T-cell (primary cell): ENCODE data around the gene ZNF827. TPM values are rescaled to one million over a fixed set of nuclear protein-coding genes. Genes with fewer than 3 reads are reported as not detected.
A peak's percentile ranks its signal among the peaks of the same experiment; 100 is the strongest.

Experiments used
- ATAC-seq, 4 experiments: fragments of 200-7000 bp in 3 of 4; fragments of 150-1000 bp in 1 of 4; cut with Tn5 transposase; replicated peaks in 1 of 4; 1 replicate in 3 of 4; 2 replicates in 1 of 4; pipeline ENCODE4 v1.10.0; 2021; ENCODE audit warnings: moderate library complexity in 3 of 4, mild to moderate bottlenecking in 2 of 4, moderate number of reproducible peaks in 1 of 4
- CTCF ChIA-PET, 2 donors: fragments of 300-600 bp; sonication (Branson Sonifier 250); formaldehyde crosslinking; loops; one replicate each; lab custom pipeline; 2022; ENCODE audit warnings: antibody characterized with exemption in 2 of 2; lab: Charles Lee
- POLR2A ChIA-PET, 2 donors: fragments of 300-600 bp; sonication (Branson Sonifier 250); formaldehyde crosslinking; loops; one replicate each; lab custom pipeline; 2022; ENCODE audit warnings: antibody characterized with exemption in 2 of 2; lab: Charles Lee
- DNase-seq, 35 experiments: peaks; one replicate each; pipeline versions ENCODE4 v3.0.0 to v3.0.0-alpha.2; 2013 to 2023
- H3K27ac ChIP-seq: one replicate; pipeline ENCODE4 v1.5.1; 2013; ENCODE audit warnings: low read length
- H3K27me3 ChIP-seq, 2 experiments: replicated peaks in 1 of 2; 1 replicate in 1 of 2; 2 replicates in 1 of 2; pipeline versions ENCODE4 v1.6.1 to v1.7.0; 2013; ENCODE audit warnings: low read length in 1 of 2, mixed read lengths in 1 of 2; ENCODE audit not compliant: control insufficient read depth in 2 of 2, insufficient read depth in 2 of 2; ENCODE audit errors: extremely low read depth in 1 of 2
- H3K36me3 ChIP-seq, 2 donors: 1 replicate in 1 of 2; 2 replicates in 1 of 2; pipeline versions ENCODE4 v1.6.1 to v1.7.0; 2013; ENCODE audit warnings: low read length in 1 of 2; ENCODE audit not compliant: control insufficient read depth in 2 of 2, insufficient read depth in 1 of 2; ENCODE audit errors: extremely low read depth in 1 of 2
- H3K4me1 ChIP-seq, 2 experiments: 1 replicate in 1 of 2; 2 replicates in 1 of 2; pipeline versions ENCODE4 v1.6.1 to v1.7.0; 2013; ENCODE audit warnings: low read length in 2 of 2, mixed read lengths in 1 of 2; ENCODE audit not compliant: insufficient read depth in 2 of 2, control insufficient read depth in 1 of 2; ENCODE audit errors: extremely low read depth in 1 of 2
- H3K4me3 ChIP-seq, 2 donors: 1 replicate in 1 of 2; 2 replicates in 1 of 2; pipeline versions ENCODE4 v1.5.1 to v1.7.0; 2013; ENCODE audit warnings: mild to moderate bottlenecking in 2 of 2, low read length in 1 of 2, moderate library complexity in 1 of 2; ENCODE audit not compliant: control insufficient read depth in 1 of 2; ENCODE audit errors: extremely low read depth in 1 of 2
- H3K9me3 ChIP-seq: 2 replicates; pipeline ENCODE4 v1.7.0; 2013
- H3K27ac Mint-ChIP-seq, 2 donors: one replicate each; pipeline ENCODE4 v1.8.0; 2020 to 2021; ENCODE audit warnings: mild to moderate bottlenecking in 2 of 2, mixed read lengths in 2 of 2
- H3K27me3 Mint-ChIP-seq, 2 donors: one replicate each; pipeline ENCODE4 v1.8.0; 2021 to 2022; ENCODE audit warnings: mixed read lengths in 2 of 2
- H3K36me3 Mint-ChIP-seq: one replicate; pipeline ENCODE4 v1.8.0; 2021; ENCODE audit warnings: mixed read lengths
- H3K4me1 Mint-ChIP-seq, 3 donors: one replicate each; pipeline ENCODE4 v1.8.0; 2020 to 2022; ENCODE audit warnings: mixed read lengths in 3 of 3, mild to moderate bottlenecking in 1 of 3
- H3K4me3 Mint-ChIP-seq, 3 donors: one replicate each; pipeline ENCODE4 v1.8.0; 2020 to 2022; ENCODE audit warnings: mild to moderate bottlenecking in 3 of 3, mixed read lengths in 3 of 3, moderate library complexity in 3 of 3
- H3K9me3 Mint-ChIP-seq, 3 donors: one replicate each; pipeline ENCODE4 v1.8.0; 2020 to 2022; ENCODE audit warnings: mixed read lengths in 3 of 3
- WGBS: methylation state at CpG from one replicate; pipeline ENCODE4 v1.1.5; 2013; ENCODE audit warnings: missing lambda C conversion rate; ENCODE audit not compliant: insufficient coverage; 5-methylcytosine and 5-hydroxymethylcytosine counted together
- total RNA-seq, 35 experiments: library from RNA in 6 of 35; stranded (reverse) in 6 of 35; fragments of 120-200 nt in 1 of 35; gene quantifications; one replicate each; pipeline versions ENCODE4 v1.2.1 to v1.2.4 and lab custom pipeline; 2013 to 2026

ZNF827 gene
- total RNA-seq, 5 donors from 2014 or later (not counting 1 experiment from before 2014, with no cell fraction given): 17.3 to 24.8 (median 18.5) TPM

- H3K27me3 ChIP-seq: no peaks in the 10 kb centered on the region
- ChIA-PET CTCF (interaction anchor here (0.6 to 1.0 kb wide), 2 partner anchors 8 kb away, joined by 3 read pairs; no protein-coding TSS in a partner anchor), POLR2A (interaction anchor here in 1 of 2 donors (0.6 kb wide), 1 partner anchor 239 kb away, joined by 5 read pairs; no protein-coding TSS in a partner anchor)
- no peak overlapping the region for H3K4me3 ChIP-seq
- no peak for ATAC-seq
- no peaks in the 10 kb centered on the region for H3K4me1 ChIP-seq
- Mint-ChIP-seq H3K27ac (no peak overlapping the region), H3K36me3 (no peaks in the 10 kb centered on the region), H3K4me3 (no peak overlapping the region), H3K9me3 (no peaks in the 10 kb centered on the region), H3K4me1 (peaks cover 0 to under 1% (median 0%) of the 10 kb centered on the region in 3 donors), H3K27me3 (peaks cover 2 to 12% of the 10 kb centered on the region in 2 donors)
- 100% methylated on average over 1 of the region's 2 CpGs for WGBS
- no peaks in the 10 kb centered on the region for H3K36me3 ChIP-seq
- H3K9me3 ChIP-seq: no peaks in the 10 kb centered on the region
- DNase-seq: no peak
- H3K27ac ChIP-seq: no peak overlapping the region
Observed at GRCh38 chr4:145944886-145945285, 6.3 kb upstream of the ZNF827 start.

- no peaks in the 10 kb centered on the region for H3K36me3 ChIP-seq
- H3K27me3 Mint-ChIP-seq: peaks cover 0 to 2% of the 10 kb centered on the region in 2 donors
- H3K4me1 Mint-ChIP-seq: peaks cover 23 to 34% (median 24%) of the 10 kb centered on the region in 3 donors
- H3K9me3 Mint-ChIP-seq: no peaks in the 10 kb centered on the region
- no peaks in the 10 kb centered on the region for H3K36me3 Mint-ChIP-seq
- peaks cover 6 to 12% of the 10 kb centered on the region in 2 experiments for H3K4me1 ChIP-seq
- no peaks in the 10 kb centered on the region for H3K27me3 ChIP-seq
- no peaks in the 10 kb centered on the region for H3K9me3 ChIP-seq
- CTCF ChIA-PET: interaction anchor here in 1 of 2 donors (0.6 kb wide), 1 partner anchor 1670 kb away, joined by 3 read pairs; no protein-coding TSS in a partner anchor
- DNase-seq: no peak
- no peak overlapping the region for H3K27ac Mint-ChIP-seq
- H3K4me3 ChIP-seq: no peak overlapping the region
- POLR2A ChIA-PET: interaction anchor here in 1 of 2 donors (0.8 kb wide), 1 partner anchor 10 kb away, joined by 3 read pairs; no protein-coding TSS in a partner anchor
- H3K4me3 Mint-ChIP-seq: peak overlapping the region in 1 of 3 donors; percentile 92
- H3K27ac ChIP-seq: no peak overlapping the region
- ATAC-seq: no peak
Observed at GRCh38 chr4:145939856-145940255, 1.2 kb upstream of the ZNF827 start.

GRCh38 chr4:145939441-145939750 is 773 bp upstream of the ZNF827 start:
- peaks cover 6 to 12% of the 10 kb centered on the region in 2 experiments for H3K4me1 ChIP-seq
- ATAC-seq: no peak
- Mint-ChIP-seq H3K4me1 (peaks cover 28 to 39% (median 29%) of the 10 kb centered on the region in 3 donors), H3K36me3 (no peaks in the 10 kb centered on the region), H3K9me3 (no peaks in the 10 kb centered on the region), H3K27me3 (peaks cover 0 to 2% of the 10 kb centered on the region in 2 donors), H3K4me3 (peak overlapping the region; percentile 90 to 92 (median 90)), H3K27ac (peak overlapping the region; percentile 83 to 88)
- CTCF ChIA-PET: no interaction called here
- no CpG with 5 or more reads among the region's 2 CpGs for WGBS
- H3K27ac ChIP-seq: no peak overlapping the region
- no peak overlapping the region for H3K4me3 ChIP-seq
- DNase-seq: no peak
- no peaks in the 10 kb centered on the region for H3K27me3 ChIP-seq
- H3K36me3 ChIP-seq: no peaks in the 10 kb centered on the region
- POLR2A ChIA-PET: interaction anchor here (0.7 to 0.8 kb wide), 2 partner anchors 10 to 60 kb away, joined by 3 read pairs; no protein-coding TSS in a partner anchor
- H3K9me3 ChIP-seq: no peaks in the 10 kb centered on the region

- DNase-seq (peak; percentile 21 to 75 (median 43)), ATAC-seq (peak; percentile 51 to 67 (median 58))
- H3K27ac ChIP-seq: peak overlapping the region; percentile 70
- H3K4me3 ChIP-seq: peak overlapping the region; percentile 70 to 93
- ChIA-PET CTCF (interaction anchor here (0.6 to 0.7 kb wide), 5 partner anchors 13 to 1654 kb away, joined by 3 to 6 read pairs (median 5); no protein-coding TSS in a partner anchor), POLR2A (interaction anchor here (0.6 kb wide), 2 partner anchors 24 to 50 kb away, joined by 4 to 5 read pairs; no protein-coding TSS in a partner anchor)
- H3K36me3 ChIP-seq: no peaks in the 10 kb centered on the region
- Mint-ChIP-seq H3K4me3 (peak overlapping the region; percentile 90 to 92 (median 90)), H3K27ac (peak overlapping the region; percentile 84 to 90), H3K27me3 (peaks cover 0 to 2% of the 10 kb centered on the region in 2 donors), H3K9me3 (no peaks in the 10 kb centered on the region), H3K4me1 (peaks cover 32 to 48% (median 35%) of the 10 kb centered on the region in 3 donors), H3K36me3 (no peaks in the 10 kb centered on the region)
- H3K9me3 ChIP-seq: no peaks in the 10 kb centered on the region
- H3K27me3 ChIP-seq: no peaks in the 10 kb centered on the region
- WGBS: no CpG with 5 or more reads among the region's 18 CpGs
- peaks cover 6 to 12% of the 10 kb centered on the region in 2 experiments for H3K4me1 ChIP-seq
Observed at GRCh38 chr4:145937971-145938611, 532 bp downstream of the ZNF827 start.

GRCh38 chr4:145936997-145937901 is 1.4 kb downstream of the ZNF827 start:
- peak; percentile 22 to 54 (median 44) for ATAC-seq
- ChIA-PET CTCF (interaction anchor here (0.6 to 1.4 kb wide), 6 partner anchors 8 to 756 kb away, joined by 3 to 12 read pairs (median 3); partner anchors contain the start of gene MMAA (in 1 of the 2)), POLR2A (interaction anchor here (0.6 to 0.7 kb wide), 3 partner anchors 21 to 1680 kb away, joined by 3 to 5 read pairs (median 4); no protein-coding TSS in a partner anchor)
- peak overlapping the region in 1 of 2 donors; percentile 90 for H3K27ac Mint-ChIP-seq
- peak in 34 of 35 experiments; percentile 6 to 55 (median 29) for DNase-seq
- peaks cover 0 to 2% of the 10 kb centered on the region in 2 donors for H3K27me3 Mint-ChIP-seq
- H3K4me3 ChIP-seq: peak overlapping the region; percentile 83 to 85
- WGBS: under 1% methylated on average over 58 of the region's 95 CpGs
- peaks cover 35 to 48% (median 40%) of the 10 kb centered on the region in 3 donors for H3K4me1 Mint-ChIP-seq
- no peaks in the 10 kb centered on the region for H3K9me3 ChIP-seq
- peaks cover 6 to 12% of the 10 kb centered on the region in 2 experiments for H3K4me1 ChIP-seq
- H3K27ac ChIP-seq: peak overlapping the region; percentile 63
- H3K36me3 ChIP-seq: no peaks in the 10 kb centered on the region
- peak overlapping the region; percentile 90 to 92 (median 90) for H3K4me3 Mint-ChIP-seq
- no peaks in the 10 kb centered on the region for H3K36me3 Mint-ChIP-seq
- no peaks in the 10 kb centered on the region for H3K9me3 Mint-ChIP-seq
- H3K27me3 ChIP-seq: no peaks in the 10 kb centered on the region
